ENCODE results near the gene GOLT1B. TPM values are rescaled to one million over a fixed set of nuclear protein-coding genes. Genes with fewer than 3 reads are reported as not detected.

The GOLT1B gene
- 62.6 and 66.6 TPM in 2 replicates for total RNA-seq

GRCh38 chr12:21501258-21502163 lies at the start of gene GOLT1B, which contains the start of gene RECQL:
GOLT1B (plus strand) TSS chr12:21501789; CDS start chr12:21501924, 135 bp downstream.
RECQL (minus strand) TSS chr12:21501635; CDS start chr12:21499570, 2,065 bp downstream.

GRCh38 chr12:21526053-21526452 lies 24.5 kb downstream of the GOLT1B start, which contains the start of gene SPX:
SPX (plus strand) TSS chr12:21526296; CDS start chr12:21526473, 177 bp downstream.

Other genes with a start within 250 kb of the GOLT1B start
- gene SLCO1A2, start 166.9 kb upstream of the GOLT1B start, total RNA-seq = not detected in 2 replicates
- not detected in 2 replicates for gene IAPP, start 128.9 kb upstream of the GOLT1B start, total RNA-seq
- 14.1 and 16.5 TPM in 2 replicates for gene PYROXD1, start 64.1 kb upstream of the GOLT1B start, total RNA-seq
- 99.2 and 112 TPM in 2 replicates for gene RECQL, start 154 bp upstream of the GOLT1B start, total RNA-seq
- 0.89 and 1.2 TPM in 2 replicates for gene SPX, start 24.5 kb downstream of the GOLT1B start, total RNA-seq
- not detected in 2 replicates for gene GYS2, start 103.1 kb downstream of the GOLT1B start, total RNA-seq
- 843 and 886 TPM in 2 replicates for gene LDHB, start 156.1 kb downstream of the GOLT1B start, total RNA-seq

Measured in myometrial cell (primary cell).